NT2/D1 (cell line): Measurements from ENCODE around the gene PEF1.

Experiments
- DNase-seq: peaks from one replicate; pipeline ENCODE4 v3.0.0-alpha.2; 2011; ENCODE audit warnings: low read depth, low spot score
- H3K27me3 ChIP-seq: 2 replicates; pipeline ENCODE4 v1.6.0; 2011; ENCODE audit warnings: mild to moderate bottlenecking; ENCODE audit not compliant: insufficient read length, insufficient read depth
- H3K36me3 ChIP-seq: 2 replicates; pipeline ENCODE4 v1.6.1; 2011; ENCODE audit warnings: mild to moderate bottlenecking, low read length, mixed read lengths; ENCODE audit not compliant: insufficient read depth, insufficient read length
- H3K4me1 ChIP-seq: 2 replicates; pipeline ENCODE4 v1.5.1; 2011; ENCODE audit not compliant: insufficient read depth, insufficient read length
- H3K4me3 ChIP-seq: 2 replicates; pipeline ENCODE4 v1.5.1; 2011; ENCODE audit warnings: low read depth; ENCODE audit not compliant: insufficient read length
- H3K9ac ChIP-seq: 2 replicates; pipeline ENCODE4 v1.6.0; 2011; ENCODE audit warnings: low read depth; ENCODE audit not compliant: insufficient read length
- H3K9me3 ChIP-seq: 2 replicates; pipeline ENCODE4 v1.5.1; 2011; ENCODE audit warnings: mild to moderate bottlenecking, low read length; ENCODE audit not compliant: insufficient read depth
- SUZ12 ChIP-seq: IDR thresholded peaks from 2 replicates; pipeline ENCODE4 v1.6.1; 2011; ENCODE audit not compliant: insufficient read length, insufficient read depth; ENCODE audit errors: extremely low read depth
- YY1 ChIP-seq: IDR thresholded peaks from 2 replicates; pipeline ENCODE4 v1.6.1; 2011; ENCODE audit not compliant: insufficient read length, insufficient read depth
- ZNF274 ChIP-seq: IDR thresholded peaks from 2 replicates; pipeline ENCODE4 v1.6.1; 2011; ENCODE audit warnings: mild to moderate bottlenecking, low read depth, low read length

Gene PEF1

GRCh38 chr1:31688233-31688918 is 43.7 kb upstream of the PEF1 start:
- DNase-seq, result no peak
- H3K9ac ChIP-seq, result no peak overlapping the region
- H3K4me1 ChIP-seq, result peaks cover 35% of the 10 kb centered on the region
- H3K36me3 ChIP-seq, result no peaks in the 10 kb centered on the region
- H3K4me3 ChIP-seq, result no peak overlapping the region
- H3K27me3 ChIP-seq, result no peaks in the 10 kb centered on the region
- TF ChIP-seq SUZ12, result no peak
- no peak for TF ChIP-seq ZNF274
- TF ChIP-seq YY1, result no peak
- H3K9me3 ChIP-seq, result no peaks in the 10 kb centered on the region

- DNase-seq, result no peak
- no peak overlapping the region for H3K4me3 ChIP-seq
- no peaks in the 10 kb centered on the region for H3K36me3 ChIP-seq
- TF ChIP-seq SUZ12 (no peak), YY1 (no peak), ZNF274 (no peak)
- H3K9ac ChIP-seq, result no peak overlapping the region
- H3K27me3 ChIP-seq, result no peaks in the 10 kb centered on the region
- peaks cover 35% of the 10 kb centered on the region for H3K4me1 ChIP-seq
- H3K9me3 ChIP-seq, result no peaks in the 10 kb centered on the region
These were observed 42.9 kb upstream of the PEF1 start for GRCh38 chr1:31687601-31688000.

DNA sequence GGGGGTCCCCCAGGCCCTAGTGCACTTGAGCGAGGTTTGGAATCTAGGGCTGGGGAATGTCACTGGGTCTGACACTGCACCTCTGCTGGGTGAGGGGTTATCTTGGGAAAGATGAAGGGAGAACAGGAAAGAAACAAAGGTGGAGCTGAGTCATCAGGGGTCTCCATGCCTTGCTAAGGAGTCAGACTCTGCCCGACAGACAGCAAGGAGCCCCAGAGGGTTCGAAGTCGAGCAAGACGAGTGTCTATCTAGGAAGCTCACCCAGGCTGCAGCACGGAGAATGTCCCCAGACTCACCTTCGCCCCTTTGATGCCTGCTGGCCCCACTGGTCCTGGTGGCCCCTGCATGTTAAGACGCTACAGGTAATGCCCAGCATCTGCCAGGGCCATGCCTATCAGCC is 41.1 kb upstream of the PEF1 start:
- H3K36me3 ChIP-seq, result peaks cover 4% of the 10 kb centered on the region
- no peaks in the 10 kb centered on the region for H3K27me3 ChIP-seq
- H3K9me3 ChIP-seq, result no peaks in the 10 kb centered on the region
- peak overlapping the region; percentile 23 for H3K9ac ChIP-seq
- no peak for TF ChIP-seq YY1
- TF ChIP-seq SUZ12, result no peak
- no peak for TF ChIP-seq ZNF274
- DNase-seq, result no peak
- peaks cover 27% of the 10 kb centered on the region for H3K4me1 ChIP-seq
- H3K4me3 ChIP-seq, result no peak overlapping the region

DNA sequence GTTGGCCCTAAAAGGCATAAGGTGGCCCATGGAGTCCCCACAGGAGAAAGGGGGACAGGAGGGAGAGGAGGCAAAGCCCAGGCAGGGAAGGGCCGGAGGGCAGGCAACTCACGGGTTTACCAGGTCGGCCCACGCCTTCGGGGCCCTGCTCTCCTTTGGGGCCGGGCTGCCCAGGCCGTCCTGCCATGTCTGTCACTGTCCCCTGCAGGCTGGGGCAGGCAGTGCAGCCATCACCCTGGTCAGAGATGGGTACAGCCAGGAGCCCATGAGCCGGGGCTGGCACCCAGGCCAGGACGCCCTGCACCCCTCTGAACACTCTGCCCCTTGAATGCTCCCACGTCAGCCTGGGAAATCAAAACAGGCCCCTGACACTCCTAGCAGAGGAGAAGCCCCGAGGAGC is 39.3 kb upstream of the PEF1 start:
- Histone ChIP-seq H3K36me3 (peaks cover 6% of the 10 kb centered on the region), H3K9ac (no peak overlapping the region), H3K4me1 (peaks cover 26% of the 10 kb centered on the region), H3K27me3 (no peaks in the 10 kb centered on the region), H3K4me3 (no peak overlapping the region), H3K9me3 (no peaks in the 10 kb centered on the region)
- no peak for DNase-seq
- TF ChIP-seq YY1 (no peak), SUZ12 (no peak), ZNF274 (no peak)

GRCh38 chr1:31681415-31681814 is 36.7 kb upstream of the PEF1 start:
- H3K9ac ChIP-seq, result no peak overlapping the region
- peak; percentile 38 for DNase-seq
- no peaks in the 10 kb centered on the region for H3K9me3 ChIP-seq
- H3K4me1 ChIP-seq, result peaks cover 26% of the 10 kb centered on the region
- TF ChIP-seq ZNF274 (no peak), YY1 (no peak), SUZ12 (no peak)
- no peak overlapping the region for H3K4me3 ChIP-seq
- H3K27me3 ChIP-seq, result no peaks in the 10 kb centered on the region
- peaks cover 6% of the 10 kb centered on the region for H3K36me3 ChIP-seq

DNA sequence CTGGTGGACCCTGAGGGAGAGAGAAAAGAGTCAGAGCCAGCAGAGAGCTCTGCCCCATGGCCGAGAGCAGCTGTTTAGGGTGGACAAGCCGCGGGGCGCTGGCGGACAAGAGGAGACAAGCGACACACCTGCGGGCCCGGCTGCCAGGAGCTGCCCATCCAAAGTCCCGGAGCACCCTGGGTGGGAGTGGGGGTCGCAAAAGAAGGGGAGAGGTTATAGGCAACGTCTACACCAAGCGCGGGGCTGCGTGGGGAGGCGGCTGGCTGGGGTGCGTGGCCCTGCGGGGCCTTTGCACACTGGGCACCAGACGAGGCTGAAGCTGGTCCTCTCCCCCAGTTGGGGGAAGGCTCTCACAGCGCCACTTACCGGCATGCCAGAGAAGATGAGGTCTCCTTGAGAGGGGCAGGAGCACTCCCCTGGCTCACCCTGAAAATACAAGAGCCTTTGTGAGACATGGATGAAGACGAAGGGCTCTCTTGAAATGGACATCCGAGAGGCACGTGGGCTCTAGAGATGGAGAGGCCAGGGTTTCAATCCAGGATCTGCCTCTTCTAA is 35.1 kb upstream of the PEF1 start:
- H3K36me3 ChIP-seq, result peaks cover 6% of the 10 kb centered on the region
- H3K9me3 ChIP-seq, result no peaks in the 10 kb centered on the region
- DNase-seq, result no peak

DNA sequence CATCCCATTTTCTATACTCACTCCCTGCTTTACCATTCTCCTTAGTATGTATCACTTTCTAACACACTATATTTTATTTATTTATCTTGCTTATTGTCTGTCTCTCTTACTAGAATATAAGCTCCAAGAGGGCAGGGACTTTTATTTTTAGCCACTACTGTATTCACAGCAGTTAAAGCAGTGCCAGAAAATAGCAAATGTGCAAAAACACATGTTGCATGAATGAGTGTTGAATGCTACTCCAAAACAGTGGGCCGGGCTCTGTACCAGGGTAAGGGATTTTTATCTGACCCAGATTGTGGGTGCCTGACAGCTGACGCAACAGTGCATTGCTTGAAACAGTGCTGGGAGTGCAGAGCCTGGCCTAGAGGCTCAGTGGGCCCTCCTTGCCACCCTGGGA is 34.4 kb upstream of the PEF1 start:
- Histone ChIP-seq H3K9ac (no peak overlapping the region), H3K36me3 (peaks cover 6% of the 10 kb centered on the region), H3K4me1 (peaks cover 23% of the 10 kb centered on the region), H3K27me3 (no peaks in the 10 kb centered on the region), H3K4me3 (no peak overlapping the region), H3K9me3 (no peaks in the 10 kb centered on the region)
- DNase-seq, result no peak
- no peak for TF ChIP-seq SUZ12
- no peak for TF ChIP-seq ZNF274
- TF ChIP-seq YY1, result no peak

More for the DNA sequence above, 35.1 kb upstream of the PEF1 start:
- TF ChIP-seq YY1, result no peak
- no peak for TF ChIP-seq ZNF274
- no peak for TF ChIP-seq SUZ12
- Histone ChIP-seq H3K4me3 (no peak overlapping the region), H3K9ac (no peak overlapping the region), H3K27me3 (no peaks in the 10 kb centered on the region), H3K4me1 (peaks cover 26% of the 10 kb centered on the region)
